T-helper 22 cell (primary cell): ENCODE results near the gene PIP4K2C.
"Not testable (repeated sequence)": the region's sequence is repeated elsewhere in the genome, so short reads cannot be mapped to it uniquely, and the experiment has no call there.

Source experiments
- DNase-seq: peaks from one replicate; pipeline ENCODE4 v3.0.0-alpha.2; 2020; ENCODE audit warnings: low read depth

PIP4K2C gene

DNA sequence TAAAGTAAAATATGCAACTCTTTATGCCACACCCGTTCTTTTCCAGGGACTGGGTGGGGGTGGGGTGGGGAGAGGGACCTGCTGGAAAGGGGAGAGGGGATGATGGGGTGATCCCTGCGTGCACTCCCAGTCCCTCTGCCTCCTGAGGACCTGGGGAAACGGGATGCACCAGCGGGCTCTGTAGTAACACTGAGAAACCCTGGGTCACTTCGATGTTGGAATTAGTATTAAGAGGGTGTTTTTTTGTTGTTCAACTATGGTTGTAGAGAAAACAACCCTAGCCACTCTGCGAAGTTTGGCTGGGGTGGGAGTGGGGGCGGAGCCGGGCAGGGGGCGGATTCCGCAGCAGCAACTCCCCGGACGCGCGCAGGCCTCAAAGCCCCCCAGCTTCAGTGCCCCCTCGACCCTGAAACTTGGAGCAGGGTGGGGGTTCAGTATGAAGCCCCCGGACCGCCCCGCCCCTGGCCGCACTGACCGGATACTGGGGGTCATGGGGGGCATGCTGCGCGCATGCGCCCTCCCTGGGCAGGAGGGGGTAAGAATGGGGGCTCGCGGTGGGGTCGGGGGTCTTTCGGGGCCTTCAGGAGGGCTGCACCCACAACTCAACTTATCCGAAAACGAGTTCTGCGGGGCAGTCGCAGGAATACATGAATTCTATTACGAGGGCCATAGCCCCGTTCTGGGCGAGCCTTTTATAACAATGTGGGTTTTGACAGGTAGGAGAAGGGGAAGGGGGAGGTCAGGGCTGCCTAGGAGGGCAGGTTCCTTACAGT is 19.0 kb downstream of the PIP4K2C start:
- no peak for DNase-seq

DNA sequence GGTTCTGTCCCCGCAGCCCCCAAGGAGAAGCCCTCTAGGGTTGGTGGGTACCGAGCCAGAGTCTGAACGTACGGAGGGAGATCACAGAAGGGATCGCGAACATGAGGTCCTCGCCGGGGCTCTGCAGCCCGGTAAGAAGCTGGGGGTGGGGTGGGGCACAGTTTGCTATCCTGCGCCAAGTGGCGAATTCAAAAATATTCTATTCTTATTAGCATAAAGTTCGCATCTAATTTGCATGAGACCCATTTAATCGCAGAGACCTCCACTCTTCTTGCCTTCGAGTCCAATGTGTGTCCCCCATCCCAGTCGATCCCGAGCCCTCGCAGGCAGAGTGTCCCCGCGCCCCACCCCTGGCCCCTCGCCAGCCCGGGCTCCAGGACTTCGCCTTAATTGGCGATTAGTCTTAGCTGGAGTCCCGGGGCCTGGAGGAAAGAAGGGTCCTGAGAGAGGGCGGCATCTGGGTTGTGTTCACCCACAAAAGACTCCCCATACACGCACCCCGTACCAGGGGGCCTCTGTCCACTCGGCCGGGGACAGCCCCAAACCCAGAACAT is 19.6 kb downstream of the PIP4K2C start:
- DNase-seq, result no peak

DNA sequence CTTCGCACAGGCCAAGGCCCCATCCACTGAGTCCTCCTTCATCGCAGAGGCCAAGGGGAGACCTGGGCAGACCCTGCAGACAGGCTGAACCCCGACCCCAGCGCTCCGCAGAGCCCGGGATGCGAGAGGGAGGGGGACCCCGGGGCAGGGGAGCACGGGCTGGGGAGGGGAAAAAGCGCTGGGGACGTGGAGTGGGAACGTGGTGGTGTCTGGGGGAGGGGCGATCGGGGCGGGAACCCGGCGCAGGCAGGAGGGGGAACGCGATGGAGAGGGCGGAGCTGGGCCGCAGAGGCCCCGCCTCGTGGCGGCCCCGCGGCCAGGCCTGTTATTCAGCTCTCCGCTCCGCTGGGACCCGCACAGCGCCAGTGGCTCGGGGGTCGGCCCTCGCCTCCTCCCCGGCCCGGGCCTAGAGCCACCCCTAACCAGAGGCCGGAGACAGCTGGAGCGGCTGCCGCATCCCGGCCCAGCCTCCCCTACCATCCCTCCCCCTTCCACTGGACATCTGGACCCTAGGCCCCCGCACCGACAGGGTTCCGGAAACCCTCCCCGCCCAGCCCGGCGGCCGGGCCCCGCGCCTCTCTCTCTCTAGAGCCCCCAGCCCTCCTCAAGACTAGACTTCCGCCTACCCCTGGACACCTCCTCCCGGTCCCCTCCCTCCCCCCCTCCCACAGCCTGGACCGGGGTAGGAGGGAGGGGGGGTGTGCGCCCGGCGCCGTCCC is 20.3 kb downstream of the PIP4K2C start, which contains the start of gene ARHGEF25:
Gene ARHGEF25, plus strand, starts transcription at position 328 of the 719 bp plus-strand sequence. CDS start 460 bp downstream, outside the sequence.
- no peak for DNase-seq

DNA sequence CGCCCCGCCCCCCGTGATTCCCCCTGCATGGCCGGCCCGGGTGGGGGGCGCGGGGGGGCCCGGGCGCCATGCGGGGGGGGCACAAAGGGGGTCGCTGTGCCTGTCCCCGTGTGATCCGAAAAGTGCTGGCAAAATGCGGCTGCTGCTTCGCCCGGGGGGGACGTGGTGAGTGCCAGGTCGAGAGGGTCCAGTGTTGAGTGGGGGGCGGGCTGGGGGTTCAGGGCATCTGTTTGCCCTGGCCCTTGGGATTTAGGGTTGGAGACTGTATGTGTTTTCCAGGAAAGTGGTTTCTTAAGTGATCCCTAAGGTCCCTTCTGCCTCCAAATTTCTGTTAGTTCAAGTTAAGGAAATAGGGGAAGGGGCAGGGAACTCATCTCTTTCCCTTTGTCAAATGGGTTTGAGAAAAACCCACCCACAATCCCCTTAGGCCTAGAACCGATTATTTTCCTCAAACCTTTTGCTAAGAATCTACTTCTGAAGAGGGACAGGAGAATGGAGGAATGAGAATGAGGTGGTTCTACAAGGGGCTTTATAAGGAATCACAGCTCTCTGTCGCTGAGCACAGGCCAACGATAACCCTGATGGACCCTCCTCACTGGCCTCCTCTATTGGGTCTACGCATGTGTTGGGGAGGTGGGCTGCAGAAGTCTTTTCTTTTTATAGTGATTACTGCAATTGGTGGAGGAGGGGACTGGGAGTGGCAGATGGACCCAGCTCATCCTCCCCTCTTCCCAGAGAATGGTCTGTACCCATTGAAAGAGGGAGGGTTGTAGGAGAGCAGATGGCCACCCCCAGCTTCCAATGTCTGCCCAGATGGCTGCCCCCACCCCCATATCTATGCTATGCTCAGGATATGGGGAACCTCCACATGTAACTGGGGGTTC is 21.1 kb downstream of the PIP4K2C start:
- DNase-seq, result no peak

DNA sequence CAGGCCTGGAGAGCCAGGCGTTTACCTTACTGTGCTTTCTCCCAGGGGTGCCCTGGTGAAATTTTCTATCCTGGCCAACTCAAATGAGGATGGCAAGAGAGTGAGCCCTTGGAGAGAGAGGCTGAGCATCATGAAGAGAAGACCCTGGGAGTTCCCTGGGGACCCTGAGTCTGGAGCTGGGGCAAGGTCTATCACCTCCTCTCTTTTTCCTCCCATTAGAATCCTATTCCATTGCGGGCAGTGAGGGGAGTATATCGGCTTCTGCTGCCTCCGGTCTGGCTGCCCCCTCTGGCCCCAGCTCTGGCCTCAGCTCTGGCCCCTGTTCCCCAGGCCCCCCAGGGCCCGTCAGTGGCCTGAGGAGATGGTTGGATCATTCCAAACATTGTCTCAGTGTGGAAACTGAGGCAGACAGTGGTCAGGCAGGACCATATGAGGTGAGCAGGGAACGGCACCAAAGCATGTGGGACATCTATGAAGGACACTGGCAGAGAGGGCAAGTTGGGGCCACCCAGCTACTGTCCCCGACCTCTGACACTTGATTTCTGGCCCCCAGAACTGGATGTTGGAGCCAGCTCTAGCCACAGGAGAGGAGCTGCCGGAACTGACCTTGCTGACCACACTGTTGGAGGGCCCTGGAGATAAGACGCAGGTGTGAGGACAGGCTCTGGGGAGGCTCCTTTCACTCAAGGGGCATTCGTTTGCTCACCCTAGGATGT is 21.9 kb downstream of the PIP4K2C start:
- DNase-seq, result no peak

DNA sequence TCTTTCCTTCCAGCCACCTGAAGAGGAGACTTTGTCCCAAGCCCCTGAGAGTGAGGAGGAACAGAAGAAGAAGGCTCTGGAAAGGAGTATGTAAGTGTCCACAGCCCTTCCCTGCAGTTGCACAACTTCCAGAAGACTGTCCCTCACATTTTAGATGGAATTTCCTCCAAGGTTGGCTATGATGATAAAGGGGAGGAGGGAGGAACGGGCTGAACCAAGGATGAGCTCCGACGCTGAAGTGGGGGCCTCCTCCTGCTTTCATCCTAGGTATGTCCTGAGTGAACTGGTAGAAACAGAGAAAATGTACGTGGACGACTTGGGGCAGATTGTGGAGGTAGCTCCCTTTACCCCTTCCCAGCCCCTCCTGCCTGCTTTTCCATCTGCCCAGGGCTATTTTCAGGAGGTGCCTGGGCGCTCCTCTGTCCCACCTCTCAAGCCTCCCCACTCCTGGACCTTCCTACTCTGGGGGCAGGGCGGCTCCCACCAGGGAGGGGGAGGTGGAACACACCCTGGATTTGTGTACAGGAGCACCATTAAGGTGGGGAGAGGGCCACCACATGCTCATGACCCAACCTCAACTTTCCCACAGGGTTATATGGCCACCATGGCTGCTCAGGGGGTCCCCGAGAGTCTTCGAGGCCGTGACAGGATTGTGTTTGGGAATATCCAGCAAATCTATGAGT is 22.6 kb downstream of the PIP4K2C start:
- no peak for DNase-seq

DNA sequence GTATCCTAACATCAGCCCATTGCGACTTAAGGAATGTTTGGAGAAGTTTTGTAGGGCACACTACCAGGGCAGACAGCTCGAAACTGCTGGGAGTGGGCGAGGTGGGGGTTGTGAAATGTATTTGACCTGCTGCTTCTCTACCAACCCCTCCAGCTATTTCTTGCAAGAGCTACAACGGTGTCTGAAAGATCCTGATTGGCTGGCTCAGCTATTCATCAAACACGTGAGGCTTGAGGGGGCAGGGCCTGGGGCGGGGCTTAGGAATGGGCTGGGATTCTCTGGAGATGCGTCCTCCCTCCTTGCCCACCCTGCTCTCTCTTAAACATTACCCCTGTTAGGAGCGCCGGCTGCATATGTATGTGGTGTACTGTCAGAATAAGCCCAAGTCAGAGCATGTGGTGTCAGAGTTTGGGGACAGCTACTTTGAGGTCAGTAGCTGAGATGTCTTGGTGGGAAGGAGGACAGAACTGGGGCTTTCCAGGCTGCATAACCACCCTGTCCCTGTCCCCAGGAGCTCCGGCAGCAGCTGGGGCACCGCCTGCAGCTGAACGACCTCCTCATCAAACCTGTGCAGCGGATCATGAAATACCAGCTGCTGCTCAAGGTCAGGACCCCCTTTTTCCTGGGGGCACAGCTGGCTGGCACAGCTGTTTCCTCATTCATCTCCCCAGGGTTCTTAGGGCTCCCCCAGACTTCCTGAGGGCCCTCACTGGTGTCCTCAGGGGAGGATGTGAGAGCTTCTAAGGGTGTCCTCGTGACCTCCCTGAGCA is 23.4 kb downstream of the PIP4K2C start:
- no peak for DNase-seq

DNA sequence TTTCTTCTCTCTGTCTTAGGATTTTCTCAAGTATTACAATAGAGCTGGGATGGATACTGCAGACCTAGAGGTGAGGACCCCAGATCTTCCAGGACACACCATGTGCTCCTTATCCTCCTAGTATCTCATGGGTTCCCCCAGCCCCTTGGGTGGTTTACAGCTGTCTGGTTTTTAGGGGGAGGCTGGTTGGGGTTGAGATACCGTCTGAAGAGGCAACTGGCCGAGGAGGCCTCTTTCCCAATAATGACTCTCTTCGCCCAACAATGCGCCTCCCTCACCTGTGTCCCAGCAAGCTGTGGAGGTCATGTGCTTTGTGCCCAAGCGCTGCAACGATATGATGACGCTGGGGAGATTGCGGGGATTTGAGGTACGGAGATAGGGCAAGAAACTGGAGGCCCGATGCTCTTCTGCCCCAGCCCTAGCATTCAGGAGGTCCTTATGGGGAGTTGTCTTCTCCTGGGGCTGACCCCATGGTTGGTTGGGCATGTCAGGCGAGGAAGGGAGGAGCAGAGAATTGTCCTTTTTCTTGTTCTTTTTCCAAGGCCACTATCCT is 24.0 kb downstream of the PIP4K2C start:
- no peak for DNase-seq

DNA sequence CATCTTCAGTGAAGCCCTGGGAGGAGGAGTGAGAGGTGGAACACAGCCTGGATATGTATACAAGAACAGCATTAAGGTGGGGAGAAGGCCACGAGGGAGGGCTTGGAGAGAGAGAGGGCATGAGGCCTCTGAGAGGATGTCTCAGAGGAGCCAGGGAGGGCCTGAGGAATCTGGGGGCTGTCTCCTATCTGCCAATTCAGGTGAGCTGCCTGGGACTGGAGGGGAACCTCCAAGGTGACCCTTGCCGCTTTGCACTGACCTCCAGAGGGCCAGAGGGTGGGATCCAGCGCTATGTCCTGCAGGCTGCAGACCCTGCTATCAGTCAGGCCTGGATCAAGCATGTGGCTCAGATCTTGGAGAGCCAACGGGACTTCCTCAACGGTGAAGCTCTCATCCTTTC is 24.6 kb downstream of the PIP4K2C start:
- DNase-seq, result no peak

DNA sequence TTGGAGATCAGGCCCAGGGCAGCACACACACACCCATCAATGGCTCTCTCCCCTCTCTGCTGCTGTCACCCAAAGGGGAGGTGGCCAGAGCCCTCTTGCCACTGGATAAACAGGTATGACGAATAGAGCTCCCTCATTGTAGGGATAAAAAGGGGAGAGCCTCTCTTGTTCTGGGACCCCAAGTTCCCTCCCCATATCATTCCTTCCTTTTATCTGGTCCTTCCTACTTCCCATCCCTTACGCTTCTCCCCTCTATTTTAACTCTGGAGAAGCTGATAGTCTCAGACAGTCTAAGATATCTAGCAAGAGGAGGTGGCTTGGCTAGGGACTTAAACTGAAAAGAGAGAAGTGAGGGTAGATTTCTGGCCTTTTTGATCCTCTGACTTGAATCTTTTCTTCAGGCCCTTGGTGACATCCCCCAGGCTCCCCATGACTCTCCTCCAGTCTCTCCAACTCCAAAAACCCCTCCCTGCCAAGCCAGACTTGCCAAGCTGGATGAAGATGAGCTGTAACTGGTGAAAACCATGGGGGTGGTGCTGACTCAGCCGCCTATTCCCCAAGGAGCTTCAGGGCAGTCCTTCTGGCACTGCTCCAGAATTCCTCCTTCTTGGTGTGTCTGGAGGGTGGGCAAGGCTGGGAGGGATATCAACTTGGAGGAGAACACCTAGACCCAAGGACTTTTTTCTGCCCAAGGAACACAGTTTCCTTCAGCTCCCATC is 25.6 kb downstream of the PIP4K2C start:
- DNase-seq, result no peak

DNA sequence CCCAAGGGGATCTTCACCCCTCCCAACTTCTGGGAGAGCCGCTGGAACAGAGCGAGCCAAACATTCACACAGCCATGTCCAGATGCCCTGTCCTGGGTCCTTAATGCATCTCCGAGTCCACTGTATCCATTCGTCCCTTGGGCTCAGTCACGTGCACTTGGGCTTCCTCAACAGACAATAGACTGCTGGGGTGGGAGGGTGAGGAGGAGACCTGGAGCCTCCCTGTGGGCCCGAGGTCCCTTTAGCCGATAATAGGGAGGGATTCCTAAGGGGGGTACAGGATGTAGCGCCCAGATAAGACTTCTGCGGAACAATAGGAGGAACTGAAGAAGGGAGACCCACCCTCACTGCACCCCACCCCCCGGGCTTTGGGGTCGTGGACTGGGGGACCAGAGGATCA is 26.9 kb downstream of the PIP4K2C start:
- DNase-seq, result no peak

DNA sequence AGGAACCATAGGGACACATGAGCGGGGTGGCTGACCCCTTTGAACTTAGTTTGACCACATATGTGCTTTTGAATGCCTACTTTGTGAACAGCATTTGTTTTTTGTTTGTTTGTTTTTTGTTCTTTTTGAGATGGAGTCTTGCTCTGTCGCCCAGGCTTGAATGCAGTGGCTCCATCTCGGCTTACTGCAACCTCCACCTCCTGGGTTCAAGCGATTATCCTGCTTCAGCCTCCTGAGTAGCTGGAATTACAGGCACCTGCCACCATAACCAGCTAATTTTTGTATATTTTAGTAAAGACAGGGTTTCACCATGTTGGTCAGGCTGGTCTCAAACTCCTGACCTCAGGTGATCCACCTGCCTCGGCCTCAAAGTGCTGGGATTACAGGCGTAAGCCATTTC is 27.4 kb downstream of the PIP4K2C start:
- not testable (repeated sequence) for DNase-seq

DNA sequence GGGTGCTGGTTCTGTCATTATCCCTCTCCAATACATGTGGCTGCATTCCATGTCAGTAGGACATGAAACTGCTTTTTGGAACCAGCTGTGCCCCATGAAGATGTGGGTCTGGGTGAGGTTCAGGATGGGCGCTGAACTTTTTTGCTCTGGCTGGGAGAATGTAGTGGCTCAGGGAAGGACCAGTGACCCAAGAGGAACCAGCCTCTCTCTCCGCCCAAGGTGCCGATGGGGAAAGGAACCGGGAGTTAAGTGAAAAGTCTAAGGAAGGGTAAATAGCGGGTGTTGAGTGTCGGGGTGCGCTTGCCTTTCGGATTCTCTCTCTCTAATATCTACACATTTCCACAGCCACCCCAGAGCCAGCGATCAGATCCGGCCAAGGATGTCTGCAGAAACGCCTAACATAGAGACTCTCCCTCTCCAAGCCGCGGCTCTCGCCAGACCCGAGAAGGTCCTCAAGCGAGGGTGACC is 28.0 kb downstream of the PIP4K2C start:
- no peak for DNase-seq

DNA sequence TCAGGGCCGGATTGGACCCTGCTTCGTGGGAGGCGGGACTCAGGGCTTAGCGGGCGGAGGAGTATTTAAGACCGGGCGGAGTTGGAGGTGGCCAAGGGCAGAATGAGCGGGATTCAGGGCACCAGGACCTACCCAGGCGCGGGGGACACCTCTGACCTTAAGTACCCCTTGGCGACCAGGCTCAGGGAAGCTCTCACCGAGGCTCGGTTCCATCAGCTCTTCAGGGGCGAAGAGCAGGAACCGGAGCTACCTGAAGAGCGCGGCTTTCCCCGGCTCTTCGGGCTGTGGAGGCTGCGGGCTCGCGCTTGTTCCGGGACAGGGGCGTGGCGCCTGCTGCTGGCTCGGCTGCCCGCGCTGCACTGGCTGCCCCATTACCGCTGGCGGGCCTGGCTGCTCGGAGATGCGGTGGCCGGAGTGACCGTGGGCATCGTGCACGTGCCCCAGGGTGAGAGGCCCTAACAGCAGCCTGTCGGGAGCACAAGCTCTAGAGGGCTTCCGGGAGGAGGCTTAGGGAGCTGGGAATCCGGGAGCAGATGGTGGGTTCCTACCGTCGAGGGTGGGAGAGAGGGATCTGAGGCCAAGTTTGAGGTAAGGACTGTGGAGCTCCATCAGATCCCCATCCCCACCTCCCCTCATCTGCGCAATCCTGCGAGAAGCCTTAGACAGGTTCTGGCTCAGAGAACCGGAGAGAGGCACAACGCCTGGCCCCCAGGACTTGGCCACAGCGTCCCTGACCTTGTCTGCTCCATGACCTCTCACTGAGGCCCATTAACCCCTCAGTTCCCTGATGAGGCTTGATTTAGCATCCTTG is 28.6 kb downstream of the PIP4K2C start:
- DNase-seq, result no peak

DNA sequence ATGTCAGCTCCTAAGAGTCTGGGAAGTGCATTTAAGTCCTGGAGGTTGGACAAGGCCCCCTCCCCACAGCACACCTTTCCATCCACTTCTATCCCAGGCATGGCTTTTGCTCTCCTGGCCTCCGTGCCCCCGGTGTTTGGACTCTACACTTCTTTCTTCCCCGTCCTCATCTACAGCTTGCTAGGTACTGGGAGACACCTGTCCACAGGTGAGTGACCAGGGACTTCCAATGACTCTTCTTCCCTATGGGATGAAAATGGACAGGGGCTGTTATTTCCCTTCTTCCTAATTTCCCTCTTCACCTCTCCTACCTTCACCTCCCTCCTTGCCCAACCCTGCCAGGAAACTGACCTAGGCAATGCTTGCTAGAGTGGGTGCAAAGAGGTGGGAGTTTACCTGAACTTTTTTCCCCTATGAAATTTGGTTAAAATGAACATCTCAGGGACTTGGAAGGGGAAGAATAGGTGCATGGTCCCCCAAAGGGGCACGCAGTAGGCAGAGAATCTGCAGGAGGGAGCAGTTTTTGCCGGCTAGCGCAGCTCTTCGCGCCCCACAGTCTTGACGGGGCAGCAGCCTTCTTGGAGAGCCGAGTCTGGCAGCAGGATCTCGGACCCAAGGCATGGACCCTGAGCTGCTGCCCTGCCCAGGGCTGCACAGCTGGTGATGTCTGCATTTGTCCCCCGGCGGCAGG is 29.4 kb downstream of the PIP4K2C start:
- DNase-seq, result no peak

DNA sequence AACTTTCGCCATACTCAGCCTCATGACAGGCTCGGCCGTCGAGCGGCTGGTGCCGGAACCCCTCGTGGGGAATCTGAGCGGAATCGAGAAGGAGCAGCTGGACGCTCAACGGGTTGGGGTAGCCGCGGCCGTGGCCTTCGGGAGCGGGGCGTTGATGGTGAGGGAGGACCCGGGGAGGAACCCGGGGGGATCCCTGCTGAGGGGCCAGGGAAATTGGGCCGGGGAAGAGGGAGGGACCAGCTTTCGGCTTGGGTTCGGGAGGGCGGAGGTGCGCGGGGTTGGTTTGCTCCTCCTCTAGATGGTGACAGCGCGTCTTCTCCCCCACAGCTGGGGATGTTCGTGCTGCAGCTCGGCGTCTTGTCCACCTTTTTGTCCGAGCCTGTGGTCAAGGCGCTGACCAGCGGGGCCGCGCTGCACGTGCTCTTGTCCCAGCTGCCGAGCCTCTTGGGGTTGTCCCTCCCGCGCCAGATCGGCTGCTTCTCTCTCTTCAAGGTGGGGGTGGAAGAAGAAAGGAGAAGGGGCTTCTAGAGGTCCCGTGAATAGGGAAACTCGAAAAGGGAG is 30.0 kb downstream of the PIP4K2C start:
- DNase-seq, result no peak
